Stimulated activated CD4-positive, alpha-beta T cell treated with anti-CD3 and anti-CD28 coated beads, Interleukin-12 subunit alpha, Interleukin-12 subunit beta, amount 100 ng/mL, for 4 hours (primary cell): ENCODE data around the gene DNAH14.

Experiments used
- DNase-seq: peaks from one replicate; pipeline ENCODE4 v3.0.0-alpha.2; 2020

Gene DNAH14

GRCh38 chr1:225413708-225414375 is 484.4 kb downstream of the DNAH14 start:
- DNase-seq: no peak

- no peak for DNase-seq
These were observed 485.8 kb downstream of the DNAH14 start for GRCh38 chr1:225415307-225415706.

GRCh38 chr1:225415967-225416745 is 486.7 kb downstream of the DNAH14 start:
- DNase-seq: no peak

GRCh38 chr1:225418059-225418458 is 488.6 kb downstream of the DNAH14 start:
- DNase-seq: no peak

GRCh38 chr1:225418598-225418997 is 489.1 kb downstream of the DNAH14 start:
- no peak for DNase-seq

GRCh38 chr1:225422031-225422605 is 492.6 kb downstream of the DNAH14 start:
- no peak for DNase-seq

- no peak for DNase-seq
These were observed 493.5 kb downstream of the DNAH14 start for GRCh38 chr1:225422795-225423517.

GRCh38 chr1:225423518-225423855 is 494.0 kb downstream of the DNAH14 start:
- no peak for DNase-seq

GRCh38 chr1:225424562-225425200 is 495.2 kb downstream of the DNAH14 start:
- no peak for DNase-seq

- DNase-seq: no peak
These were observed 495.8 kb downstream of the DNAH14 start for GRCh38 chr1:225425201-225425786.

- peak; percentile 22 for DNase-seq
These were observed 497.1 kb downstream of the DNAH14 start for GRCh38 chr1:225426395-225427234.

- peak; percentile 39 for DNase-seq
These were observed 498.0 kb downstream of the DNAH14 start, which contains the start of gene LBR for GRCh38 chr1:225427235-225428067. LBR (minus strand) TSS chr1:225428038; CDS start chr1:225424075, 3,963 bp downstream.

GRCh38 chr1:225428068-225428880 is 498.8 kb downstream of the DNAH14 start:
- DNase-seq: peak; percentile 86

GRCh38 chr1:225428881-225429455 is 499.5 kb downstream of the DNAH14 start:
- no peak for DNase-seq

- no peak for DNase-seq
These were observed 500.8 kb downstream of the DNAH14 start for GRCh38 chr1:225430301-225430700.

GRCh38 chr1:225431081-225431863 is 501.8 kb downstream of the DNAH14 start:
- no peak for DNase-seq

GRCh38 chr1:225434046-225434445 is 504.6 kb downstream of the DNAH14 start:
- no peak for DNase-seq

GRCh38 chr1:225435076-225435475 is 505.6 kb downstream of the DNAH14 start:
- DNase-seq: no peak
